ENCODE measurements around the gene CAMK1G.

The CAMK1G gene

DNA sequence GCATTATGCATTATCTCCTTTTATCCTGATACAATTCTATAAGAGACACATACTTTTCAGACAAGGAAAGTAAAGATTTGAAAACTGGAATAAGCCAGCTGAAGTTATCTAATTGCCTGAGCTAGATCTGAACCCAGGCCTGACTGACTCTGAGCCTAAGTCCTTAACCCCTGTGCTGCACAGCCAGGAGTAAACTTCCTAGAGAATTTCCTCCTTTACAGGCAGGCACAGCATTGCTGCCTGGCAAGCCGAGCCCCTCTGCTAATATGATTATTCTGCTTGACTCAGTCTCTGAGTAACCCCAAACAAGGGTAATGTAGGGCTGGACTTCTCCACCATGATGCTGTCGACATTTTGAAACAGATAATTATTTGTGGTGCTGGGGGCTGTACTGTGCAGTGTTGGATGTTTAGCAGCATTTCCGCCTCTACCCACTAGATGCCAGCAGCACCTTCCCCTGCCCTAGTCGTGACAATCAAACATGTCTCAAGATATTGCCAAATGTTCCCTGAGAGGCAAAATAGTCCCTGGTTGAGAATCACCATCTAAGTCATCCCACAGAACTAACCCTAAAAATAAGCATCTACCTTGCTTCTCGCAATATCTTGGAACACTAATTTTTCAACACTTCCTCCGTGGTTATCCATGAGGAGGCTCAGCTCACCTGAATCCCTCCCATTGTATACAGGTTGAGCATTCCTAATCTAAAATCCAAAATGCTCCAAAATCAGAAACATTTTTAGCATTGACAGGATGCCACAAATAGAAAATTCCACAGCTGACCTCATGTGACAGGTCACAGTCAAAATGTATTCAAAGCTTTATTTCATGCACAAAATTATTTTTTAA is 18.5 kb downstream of the CAMK1G start:
- DNase-seq, result peak; percentile 48

DNA sequence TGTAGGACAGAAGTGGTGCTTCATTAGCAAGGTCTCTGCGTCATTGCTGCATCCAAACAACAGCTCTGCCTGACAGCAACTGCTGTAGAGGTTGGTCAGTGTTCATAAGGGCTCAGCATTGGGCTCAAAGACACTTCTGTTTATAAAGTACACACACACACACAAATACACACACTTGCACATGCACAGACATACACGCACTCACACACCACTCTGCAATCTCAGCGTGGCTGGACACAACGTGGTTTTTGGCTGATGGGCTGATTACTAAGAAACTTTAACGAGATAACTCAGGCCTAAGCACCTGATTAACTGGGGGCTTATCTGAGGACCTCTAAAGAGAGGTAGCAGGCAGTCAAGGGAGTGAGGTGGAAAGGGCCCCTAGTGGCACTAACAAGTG is 20.4 kb downstream of the CAMK1G start:
- no peak for DNase-seq

DNA sequence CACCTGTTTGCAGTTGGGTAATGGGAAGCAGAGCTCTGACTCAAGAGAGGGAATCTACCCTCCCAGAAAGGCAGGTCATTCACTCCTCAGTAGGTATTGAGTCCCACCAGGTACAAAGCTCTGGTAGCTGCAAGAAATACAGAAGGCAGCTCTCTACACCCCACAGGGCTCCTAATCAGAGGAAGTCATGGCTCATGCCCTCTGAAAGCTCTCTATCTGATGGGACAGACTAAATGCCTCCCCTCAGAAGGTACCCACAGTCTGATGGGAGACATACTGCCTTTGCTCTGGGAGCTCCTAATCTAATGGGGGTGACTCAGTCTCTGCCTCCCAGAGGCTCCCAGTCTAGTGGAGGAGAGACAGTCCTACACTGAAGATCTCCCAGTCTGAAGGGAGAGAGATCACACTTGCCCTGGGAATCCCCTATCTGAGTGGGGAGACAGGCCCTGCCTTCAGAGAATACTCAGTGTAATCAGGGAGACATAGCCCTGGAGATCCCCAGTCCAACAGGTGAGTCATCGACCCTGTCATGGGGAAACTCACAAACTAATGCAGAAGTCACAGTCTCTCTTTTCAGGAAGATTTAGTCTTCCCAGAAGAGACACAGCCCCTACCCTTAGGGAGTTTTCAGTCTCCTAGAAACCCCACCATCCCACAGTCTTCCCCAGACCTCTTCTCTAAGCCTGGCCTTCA is 23.7 kb downstream of the CAMK1G start:
- DNase-seq, result no peak

DNA sequence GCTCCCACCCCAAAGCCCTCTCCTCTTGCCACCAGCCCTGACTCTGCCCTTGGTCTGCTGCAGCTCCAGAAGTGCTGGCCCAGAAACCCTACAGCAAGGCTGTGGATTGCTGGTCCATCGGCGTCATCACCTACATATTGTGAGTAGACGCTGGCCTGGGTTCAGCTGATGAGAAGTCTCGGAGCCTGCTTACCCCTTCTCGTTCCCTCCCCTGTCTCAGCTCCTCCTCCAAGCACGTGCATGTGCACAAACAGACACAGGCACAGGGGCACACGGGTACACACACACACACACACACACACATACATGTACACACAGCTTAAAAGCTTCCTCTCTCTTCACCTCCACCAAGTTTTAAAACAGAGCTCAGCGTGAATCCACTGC is 24.3 kb downstream of the CAMK1G start:
- DNase-seq, result peak; percentile 21

DNA sequence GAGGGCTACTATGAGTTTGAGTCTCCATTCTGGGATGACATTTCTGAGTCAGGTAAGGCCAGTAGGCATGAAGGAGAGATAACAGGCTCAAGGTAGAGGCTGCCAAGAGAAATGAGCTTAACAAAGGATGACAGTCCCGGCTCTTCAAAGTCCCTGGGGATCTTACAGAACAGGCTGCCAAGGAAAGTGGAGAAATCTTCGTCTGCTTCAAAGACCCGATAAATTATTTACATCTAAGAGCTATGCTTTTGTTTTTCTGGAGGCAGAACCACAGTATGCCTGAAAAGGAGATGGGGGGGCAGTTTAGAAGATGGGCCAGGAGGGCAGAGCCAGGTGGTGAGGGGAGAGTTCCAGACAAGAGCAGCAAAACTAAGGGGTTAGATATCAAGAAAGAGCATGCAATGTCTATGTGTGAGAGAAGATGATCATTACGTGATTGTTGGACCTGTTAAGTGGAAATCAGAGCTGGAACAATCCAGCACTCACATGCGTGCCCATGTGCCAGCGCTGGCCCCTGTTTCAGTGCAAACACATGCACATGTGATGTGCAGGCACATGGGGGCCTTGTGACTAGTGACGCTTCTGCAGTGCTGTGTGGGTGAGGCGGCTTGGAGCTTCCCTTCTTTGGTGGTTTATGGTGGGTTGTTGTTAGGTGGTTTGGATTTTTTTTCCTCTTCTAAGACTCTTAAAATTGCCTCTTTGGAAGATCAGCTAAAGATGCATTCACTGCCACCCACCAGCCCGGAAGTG is 25.7 kb downstream of the CAMK1G start:
- DNase-seq, result peak; percentile 64

DNA sequence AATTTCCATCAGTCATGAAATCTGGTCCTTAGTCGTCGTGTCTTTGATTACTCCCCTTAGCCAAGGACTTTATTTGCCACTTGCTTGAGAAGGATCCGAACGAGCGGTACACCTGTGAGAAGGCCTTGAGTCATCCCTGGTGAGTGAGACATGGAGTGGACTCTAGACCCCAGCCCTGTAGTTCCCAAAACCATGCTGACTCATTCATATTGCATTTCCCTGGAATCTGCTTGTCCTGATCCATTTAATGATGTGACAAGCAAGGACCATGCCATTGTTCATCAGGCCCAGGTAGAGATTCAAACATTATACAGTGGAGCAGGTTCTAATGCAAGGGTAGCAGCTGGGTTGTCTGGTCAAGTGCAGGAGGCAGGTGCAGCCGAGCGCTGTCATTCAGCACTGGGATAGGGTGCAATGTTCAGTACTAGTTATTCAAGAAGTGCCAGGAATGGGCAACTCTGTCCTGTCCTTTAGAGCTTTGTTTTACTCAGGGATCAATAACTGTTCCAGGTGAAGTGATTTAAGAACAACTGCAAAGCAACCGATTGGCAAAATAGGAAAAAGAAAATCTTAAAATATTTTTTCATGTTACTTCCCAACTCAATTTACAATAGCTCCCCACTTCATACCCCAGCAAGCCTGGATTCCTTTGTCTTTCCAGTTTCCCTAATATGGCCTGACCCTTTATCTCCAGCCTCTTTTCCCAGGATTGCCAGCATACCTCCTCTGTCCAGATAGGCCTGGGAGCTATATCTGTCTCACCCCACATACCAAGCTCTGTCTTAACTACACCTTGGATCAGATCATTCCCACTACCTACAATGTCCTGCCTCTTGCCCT is 26.5 kb downstream of the CAMK1G start:
- DNase-seq, result no peak

DNA sequence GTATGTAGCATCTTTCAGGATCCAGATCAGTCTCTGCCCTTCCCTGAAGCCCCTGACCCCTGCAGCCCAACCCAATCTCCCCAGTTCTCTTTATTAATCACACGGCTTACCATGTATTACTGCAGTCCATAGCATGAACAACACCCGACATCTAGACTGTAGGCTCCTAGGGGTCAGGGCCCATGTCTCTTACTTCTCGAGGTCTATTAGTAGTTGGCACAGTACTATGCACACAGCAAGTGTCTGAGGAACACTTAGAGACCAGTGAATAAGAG is 27.1 kb downstream of the CAMK1G start:
- no peak for DNase-seq

DNA sequence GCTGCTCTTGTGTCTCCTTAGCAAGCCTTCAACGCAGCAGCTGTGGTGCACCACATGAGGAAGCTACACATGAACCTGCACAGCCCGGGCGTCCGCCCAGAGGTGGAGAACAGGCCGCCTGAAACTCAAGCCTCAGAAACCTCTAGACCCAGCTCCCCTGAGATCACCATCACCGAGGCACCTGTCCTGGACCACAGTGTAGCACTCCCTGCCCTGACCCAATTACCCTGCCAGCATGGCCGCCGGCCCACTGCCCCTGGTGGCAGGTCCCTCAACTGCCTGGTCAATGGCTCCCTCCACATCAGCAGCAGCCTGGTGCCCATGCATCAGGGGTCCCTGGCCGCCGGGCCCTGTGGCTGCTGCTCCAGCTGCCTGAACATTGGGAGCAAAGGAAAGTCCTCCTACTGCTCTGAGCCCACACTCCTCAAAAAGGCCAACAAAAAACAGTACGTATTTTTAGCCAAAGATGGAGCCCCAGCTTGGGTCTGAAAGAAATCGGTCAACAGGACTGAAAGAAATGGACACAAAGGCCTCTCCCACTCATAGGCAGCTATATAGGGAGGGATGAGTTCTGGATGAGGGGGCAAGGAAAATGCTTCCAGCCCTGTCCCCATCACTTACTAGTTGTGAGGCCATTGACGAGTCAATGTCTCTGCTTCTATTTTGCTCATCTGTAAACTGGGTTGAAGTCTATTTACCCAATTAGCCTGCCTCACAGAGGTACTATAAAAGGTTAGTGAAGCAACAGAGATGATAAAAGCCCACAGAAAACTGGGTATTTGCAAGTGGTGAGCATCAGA is 28.5 kb downstream of the CAMK1G start:
- DNase-seq, result no peak

DNA sequence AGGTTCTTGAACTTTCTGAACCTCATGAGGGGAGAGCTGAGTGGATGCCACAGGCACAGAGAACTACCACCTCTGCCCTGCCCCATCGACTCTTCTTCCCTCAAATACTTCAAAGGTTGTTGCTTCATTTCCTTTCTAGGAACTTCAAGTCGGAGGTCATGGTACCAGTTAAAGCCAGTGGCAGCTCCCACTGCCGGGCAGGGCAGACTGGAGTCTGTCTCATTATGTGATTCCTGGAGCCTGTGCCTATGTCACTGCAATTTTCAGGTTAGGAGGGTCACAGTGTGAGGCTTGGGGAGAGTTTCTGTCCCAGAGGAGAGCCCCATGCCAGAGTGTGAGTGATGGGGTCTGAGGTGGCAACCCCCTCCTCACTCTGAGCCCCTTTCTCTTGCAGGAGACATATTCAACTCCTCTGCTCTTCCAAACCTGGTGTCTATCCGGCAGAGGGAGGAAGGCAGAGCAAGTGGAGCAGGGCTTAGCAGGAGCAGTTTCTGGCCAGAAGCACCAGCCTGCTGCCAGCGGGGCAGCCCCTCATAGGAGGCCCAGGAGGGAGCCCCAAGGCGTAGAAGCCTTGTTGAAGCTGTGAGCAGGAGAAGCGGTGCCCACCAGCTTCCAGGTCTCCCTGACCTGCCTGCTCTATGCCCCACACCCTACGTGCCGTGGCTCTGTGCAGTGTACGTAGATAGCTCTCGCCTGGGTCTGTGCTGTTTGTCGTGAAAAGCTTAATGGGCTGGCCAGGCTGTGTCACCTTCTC is 29.3 kb downstream of the CAMK1G start:
- no peak for DNase-seq

DNA sequence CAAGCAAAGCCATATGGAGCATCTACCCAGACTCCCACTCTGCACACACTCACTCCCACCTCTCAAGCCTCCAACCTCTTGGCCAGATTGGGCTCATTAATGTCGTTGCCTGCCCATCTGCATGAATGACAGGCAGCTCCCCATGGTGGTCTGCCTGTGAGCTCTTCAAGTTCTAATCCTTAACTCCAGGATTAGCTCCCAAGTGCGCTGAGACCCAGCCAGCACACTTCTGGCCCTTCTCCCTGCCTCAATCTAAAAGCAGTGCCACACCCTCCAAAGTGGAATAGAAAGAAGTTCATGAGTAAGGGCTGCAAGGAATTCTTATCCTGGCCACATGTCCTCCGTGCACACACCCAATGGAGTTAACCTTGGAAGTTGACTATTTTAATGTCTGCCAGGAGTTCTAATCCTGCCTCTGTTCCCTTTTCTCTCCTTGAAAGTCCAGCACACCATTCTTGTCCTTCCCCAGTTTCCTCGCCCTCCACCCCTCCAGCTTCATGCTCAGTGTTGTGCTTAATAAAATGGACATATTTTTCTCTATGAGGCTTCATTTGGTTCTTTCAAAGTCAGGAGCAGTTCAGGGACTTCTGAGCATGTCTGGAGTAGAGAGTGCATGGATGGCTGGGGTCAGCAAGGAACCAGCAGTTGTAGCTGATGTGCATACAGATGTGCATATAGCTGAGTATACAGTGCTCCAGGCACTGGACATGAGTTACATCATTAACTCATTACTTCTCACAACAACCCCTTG is 30.1 kb downstream of the CAMK1G start:
- DNase-seq, result peak; percentile 12

DNA sequence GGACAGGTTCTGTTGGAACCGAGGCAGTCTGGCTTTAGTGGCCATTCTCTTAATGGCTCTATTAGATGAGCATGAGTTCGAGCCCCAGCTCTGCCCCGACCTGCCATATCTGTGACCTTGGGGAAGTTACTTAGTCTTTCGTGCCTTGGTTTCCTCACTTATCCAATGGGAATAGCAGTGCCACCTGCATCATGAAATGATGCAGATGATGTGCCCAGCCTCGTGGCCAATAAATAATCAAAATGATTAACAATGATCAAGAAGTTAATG is 30.6 kb downstream of the CAMK1G start:
- DNase-seq, result no peak

DNA sequence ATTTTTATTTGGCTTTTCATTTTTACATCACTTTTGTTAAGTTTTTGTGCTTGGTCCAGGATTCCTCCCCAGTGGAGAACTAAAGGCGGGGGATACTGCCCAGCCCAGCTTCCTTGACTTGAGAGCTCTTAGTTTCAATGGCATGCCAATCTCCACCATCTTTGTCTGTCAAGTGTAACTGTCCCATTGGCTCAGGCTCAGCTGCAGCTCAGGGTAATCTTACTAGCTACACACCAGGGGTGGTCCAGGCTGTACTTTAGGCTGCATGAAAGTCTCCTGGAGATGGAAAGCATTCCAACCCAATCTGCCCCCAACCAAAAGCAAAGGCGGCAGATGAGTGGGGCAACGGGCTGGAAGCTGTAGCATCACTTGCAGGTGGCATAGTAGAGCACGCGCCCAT is 31.4 kb downstream of the CAMK1G start:
- DNase-seq, result no peak

DNA sequence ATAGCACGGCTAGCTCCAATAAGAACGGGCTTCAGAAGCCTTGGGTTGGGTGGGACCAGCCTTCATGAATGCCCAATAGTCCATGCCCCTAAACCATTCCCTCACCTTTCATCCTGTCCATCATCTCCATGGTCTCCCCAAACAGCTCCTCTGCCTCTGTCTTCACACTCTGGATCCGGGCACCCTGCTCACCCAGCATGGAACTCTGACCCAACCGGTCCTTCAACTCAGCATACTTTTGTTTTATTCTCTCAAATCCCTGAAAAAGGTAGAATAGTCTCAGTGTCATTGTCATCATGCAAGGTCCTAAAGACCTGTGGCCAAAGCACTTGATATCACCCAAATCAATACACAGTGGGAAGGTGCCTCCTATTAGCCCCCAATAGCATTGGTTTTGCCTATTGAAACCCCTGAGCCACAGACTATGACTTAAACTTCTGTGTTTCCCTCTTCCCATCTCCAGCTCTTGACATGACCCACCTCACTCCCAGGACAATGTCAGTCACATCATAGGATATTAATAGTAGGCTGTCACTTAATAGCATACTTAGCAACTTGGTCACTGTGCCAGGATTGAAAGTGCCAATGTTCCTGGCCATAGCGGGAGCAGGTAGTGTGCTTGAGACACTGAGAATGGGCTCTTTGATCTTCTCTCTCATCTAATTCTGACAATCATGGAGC is 33.0 kb downstream of the CAMK1G start:
- DNase-seq, result no peak

DNA sequence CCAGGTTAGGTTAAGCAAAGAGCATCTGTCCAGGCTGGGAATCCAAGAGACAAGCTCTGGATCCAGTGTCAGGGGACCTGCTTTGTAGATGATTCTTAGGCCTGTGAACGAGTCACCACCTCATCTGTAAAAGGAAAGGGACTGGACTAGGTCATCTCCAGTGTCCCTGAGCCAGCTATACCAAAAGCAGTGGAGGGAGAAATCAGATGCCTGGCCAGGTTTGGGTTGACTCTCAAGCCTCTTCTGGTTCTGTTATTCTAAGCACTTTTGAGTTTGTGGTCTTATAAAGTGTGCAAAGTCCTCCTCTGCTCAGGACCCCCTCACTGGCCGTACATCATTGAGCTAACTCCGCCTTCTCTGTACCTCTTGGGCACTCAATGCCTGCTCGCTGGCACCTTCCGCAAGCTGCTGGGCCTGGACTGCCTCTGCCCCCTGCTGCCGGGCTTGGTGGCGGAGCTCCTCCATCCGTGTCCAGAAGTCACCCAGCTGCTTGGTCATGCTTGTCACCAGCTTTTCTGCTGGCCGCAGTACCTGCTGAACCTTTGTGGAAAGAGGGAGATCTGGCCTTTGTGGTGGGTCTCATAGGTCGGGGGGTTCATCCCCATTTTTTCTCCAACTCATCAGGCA is 33.6 kb downstream of the CAMK1G start:
- DNase-seq, result no peak

DNA sequence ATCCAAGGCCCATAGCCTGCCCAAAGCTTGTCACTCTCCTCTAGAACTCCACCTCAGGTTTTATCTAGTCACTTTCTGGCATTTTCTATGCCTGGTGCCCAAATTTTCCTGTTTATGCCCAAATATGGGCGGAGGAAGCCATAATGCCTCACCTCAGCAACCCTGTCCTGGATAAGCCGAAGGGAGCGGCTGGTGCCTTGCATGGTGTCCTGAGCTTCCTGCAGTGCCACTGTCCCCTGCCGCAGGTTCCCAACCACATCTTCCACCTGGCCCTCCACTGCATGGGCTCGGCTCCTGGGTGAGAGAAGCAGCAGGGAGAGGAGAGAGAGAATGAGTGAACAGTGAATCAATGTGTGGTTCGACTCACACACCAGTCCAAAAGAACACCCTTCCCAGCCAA is 34.2 kb downstream of the CAMK1G start:
- no peak for DNase-seq

DNA sequence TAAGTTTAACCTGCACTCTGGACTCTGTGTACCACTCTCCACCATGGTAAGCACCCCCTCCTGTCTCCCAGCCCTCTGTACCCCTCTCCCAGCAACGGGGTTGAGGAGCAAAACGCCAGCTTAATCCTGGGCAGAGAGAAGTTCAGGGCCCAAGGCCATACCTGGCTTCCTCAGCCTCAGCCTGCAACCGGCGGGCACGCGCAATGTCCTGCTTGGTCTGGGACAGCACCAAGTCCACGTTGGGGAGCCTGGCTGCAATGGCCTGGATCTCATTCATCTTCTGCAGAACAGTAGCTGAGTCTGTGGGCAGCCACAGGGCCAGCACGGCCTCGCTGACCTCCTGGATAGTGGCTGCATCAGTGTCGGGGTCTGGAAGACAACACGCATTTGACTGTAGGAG is 34.8 kb downstream of the CAMK1G start:
- DNase-seq, result no peak

DNA sequence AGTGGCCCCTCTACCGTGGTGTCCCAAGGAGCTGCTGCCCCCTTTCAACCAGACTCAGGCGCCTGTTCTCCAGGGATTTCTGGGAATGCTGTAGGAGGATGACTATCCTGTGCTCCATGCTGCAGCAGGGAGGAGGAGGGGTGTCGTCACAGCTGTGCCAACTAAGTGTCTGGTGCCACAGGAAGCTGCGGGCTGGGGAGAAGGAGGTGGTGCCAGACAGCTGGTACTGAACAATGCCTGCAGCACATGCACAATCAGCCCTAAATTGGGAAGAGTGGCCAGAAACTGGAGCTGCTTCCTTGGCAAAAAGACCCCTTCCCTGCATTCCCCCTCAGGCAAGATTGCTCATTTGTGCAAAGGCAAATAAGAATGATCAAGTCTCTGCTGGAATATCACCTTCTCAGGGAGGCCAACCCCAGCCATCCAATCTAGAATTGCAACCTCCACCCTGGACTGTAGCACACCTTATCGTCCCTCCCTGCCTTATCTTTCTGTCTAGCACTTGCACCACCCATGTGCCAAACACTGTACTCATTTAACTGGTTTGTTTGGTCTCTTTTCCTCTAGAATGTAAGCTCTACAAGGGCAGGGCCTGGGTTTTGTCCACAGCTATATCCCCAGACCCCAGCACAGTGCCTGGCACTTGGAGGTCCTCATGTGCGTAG is 35.4 kb downstream of the CAMK1G start:
- no peak for DNase-seq

DNA sequence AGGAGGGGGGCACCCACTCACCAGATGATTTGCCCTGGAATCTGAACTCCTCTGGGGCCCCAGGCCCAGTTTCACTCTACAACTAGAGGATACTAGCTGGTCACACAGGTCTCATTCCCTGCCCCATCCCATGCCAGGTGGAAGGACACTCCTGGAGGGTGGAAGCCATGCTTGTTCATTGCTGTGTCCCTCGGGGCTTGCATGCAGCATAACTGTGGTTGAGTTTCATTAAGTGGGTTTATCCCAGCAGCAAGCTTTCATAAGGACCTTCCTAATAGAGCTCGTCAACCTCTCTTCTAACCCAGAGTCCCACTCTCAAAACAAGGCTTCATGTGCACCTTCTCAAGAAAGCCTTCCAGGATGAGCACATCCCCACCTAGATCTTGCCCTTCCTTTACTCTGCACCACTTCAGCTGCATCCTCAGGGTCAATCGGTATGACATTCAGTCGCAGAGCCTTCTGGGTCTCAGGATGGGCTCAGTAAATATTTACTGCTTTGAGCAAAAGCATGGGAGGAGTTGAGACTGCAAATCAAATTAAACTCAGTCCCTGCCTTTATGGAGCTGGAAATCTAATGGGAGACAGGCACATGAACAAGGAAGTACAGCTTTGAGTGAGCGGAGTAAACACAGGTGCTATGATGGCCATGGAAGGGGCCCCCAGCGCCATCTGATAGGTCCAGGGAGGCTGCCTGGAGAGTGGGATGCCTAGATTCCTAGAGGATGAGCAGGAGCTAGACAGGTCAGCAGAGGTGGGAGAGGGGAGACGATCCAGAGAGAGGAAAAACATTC is 36.4 kb downstream of the CAMK1G start:
- no peak for DNase-seq
